ENCODE measurements around the gene HOXB6.

Gene HOXB6

GRCh38 chr17:48583708-48584222 is 21.0 kb downstream of the HOXB6 start:
- DNase-seq (ENCODE audit: low read depth in 2 of 3, low spot score in 1 of 3), result no peak

GRCh38 chr17:48582750-48583069 is 22.1 kb downstream of the HOXB6 start:
- DNase-seq (ENCODE audit: low read depth in 2 of 3, low spot score in 1 of 3), result no peak

GRCh38 chr17:48579760-48580554 is 24.8 kb downstream of the HOXB6 start:
- no peak for DNase-seq (ENCODE audit: low read depth in 2 of 3, low spot score in 1 of 3)

GRCh38 chr17:48579471-48579759 is 25.4 kb downstream of the HOXB6 start:
- DNase-seq (ENCODE audit: low read depth in 2 of 3, low spot score in 1 of 3), result no peak

GRCh38 chr17:48578616-48579470 is 25.9 kb downstream of the HOXB6 start:
- no peak for DNase-seq (ENCODE audit: low read depth in 2 of 3, low spot score in 1 of 3)

GRCh38 chr17:48577946-48578615 is 26.7 kb downstream of the HOXB6 start, which contains the start of gene HOXB4:
HOXB4 (minus strand) TSS chr17:48578350; CDS start chr17:48578319, 31 bp downstream.
- peak in 2 of 3 donors; percentile 44 to 63 for DNase-seq (ENCODE audit: low read depth in 2 of 3, low spot score in 1 of 3)

GRCh38 chr17:48577330-48577945 is 27.3 kb downstream of the HOXB6 start:
- no peak for DNase-seq (ENCODE audit: low read depth in 2 of 3, low spot score in 1 of 3)

- DNase-seq (ENCODE audit: low read depth in 2 of 3, low spot score in 1 of 3), result no peak
Observed at GRCh38 chr17:48576479-48577309, 28.1 kb downstream of the HOXB6 start.

- no peak for DNase-seq (ENCODE audit: low read depth in 2 of 3, low spot score in 1 of 3)
Observed at GRCh38 chr17:48575673-48576478, 28.9 kb downstream of the HOXB6 start.

GRCh38 chr17:48575066-48575582 is 29.7 kb downstream of the HOXB6 start:
- DNase-seq (ENCODE audit: low read depth in 2 of 3, low spot score in 1 of 3), result no peak

GRCh38 chr17:48574505-48575065 is 30.2 kb downstream of the HOXB6 start:
- no peak for DNase-seq (ENCODE audit: low read depth in 2 of 3, low spot score in 1 of 3)

GRCh38 chr17:48571826-48572417 is 32.9 kb downstream of the HOXB6 start:
- DNase-seq (ENCODE audit: low read depth in 2 of 3, low spot score in 1 of 3), result no peak

GRCh38 chr17:48571024-48571818 is 33.6 kb downstream of the HOXB6 start:
- DNase-seq (ENCODE audit: low read depth in 2 of 3, low spot score in 1 of 3), result no peak

GRCh38 chr17:48570325-48571023 is 34.3 kb downstream of the HOXB6 start:
- no peak for DNase-seq (ENCODE audit: low read depth in 2 of 3, low spot score in 1 of 3)

- DNase-seq (ENCODE audit: low read depth in 2 of 3, low spot score in 1 of 3), result no peak
Observed at GRCh38 chr17:48569674-48570324, 35.0 kb downstream of the HOXB6 start.

- no peak for DNase-seq (ENCODE audit: low read depth in 2 of 3, low spot score in 1 of 3)
Observed at GRCh38 chr17:48569240-48569582, 35.6 kb downstream of the HOXB6 start.
